ENCODE data around the gene UBA6. TPM values are rescaled to one million over a fixed set of nuclear protein-coding genes. Genes with fewer than 3 reads are reported as not detected.

UBA6 gene
- total RNA-seq, 1 experiment from 2014 or later, result 51.3 TPM

GRCh38 chr4:67616478-67616877 lies 84.5 kb downstream of the UBA6 start:
- in situ Hi-C loops (cut with HindIII; ENCODE audit: low pct_unique_long_range_greater_than_20kb, low sequenced_read_pairs), result no loop called here
- no peak for DNase-seq (ENCODE audit: low read depth, low spot score)

DNA sequence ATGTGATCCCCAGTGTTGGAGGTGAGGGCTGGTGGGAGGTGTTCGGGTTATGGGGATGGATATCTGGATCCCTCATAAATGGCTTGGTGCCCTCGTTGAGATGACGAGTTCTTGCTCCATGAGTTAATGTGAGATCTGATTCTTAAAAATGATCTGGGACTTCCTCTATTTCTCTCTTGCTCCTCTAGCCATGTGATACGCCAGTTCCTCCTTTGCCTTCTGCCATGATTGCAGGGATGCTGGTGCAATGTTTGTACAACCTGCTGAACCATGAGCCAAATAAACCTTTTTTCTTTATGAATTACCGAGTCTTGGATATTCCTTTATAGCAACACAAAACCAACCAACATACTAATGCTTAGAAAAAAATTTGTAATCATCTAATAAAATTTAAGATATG lies 85.8 kb downstream of the UBA6 start:
- in situ Hi-C loops (cut with HindIII; ENCODE audit: low pct_unique_long_range_greater_than_20kb, low sequenced_read_pairs), result no loop called here
- DNase-seq (ENCODE audit: low read depth, low spot score), result no peak

GRCh38 chr4:67614186-67614585 lies 86.8 kb downstream of the UBA6 start:
- in situ Hi-C loops (cut with HindIII; ENCODE audit: low pct_unique_long_range_greater_than_20kb, low sequenced_read_pairs), result no loop called here
- DNase-seq (ENCODE audit: low read depth, low spot score), result no peak

DNA sequence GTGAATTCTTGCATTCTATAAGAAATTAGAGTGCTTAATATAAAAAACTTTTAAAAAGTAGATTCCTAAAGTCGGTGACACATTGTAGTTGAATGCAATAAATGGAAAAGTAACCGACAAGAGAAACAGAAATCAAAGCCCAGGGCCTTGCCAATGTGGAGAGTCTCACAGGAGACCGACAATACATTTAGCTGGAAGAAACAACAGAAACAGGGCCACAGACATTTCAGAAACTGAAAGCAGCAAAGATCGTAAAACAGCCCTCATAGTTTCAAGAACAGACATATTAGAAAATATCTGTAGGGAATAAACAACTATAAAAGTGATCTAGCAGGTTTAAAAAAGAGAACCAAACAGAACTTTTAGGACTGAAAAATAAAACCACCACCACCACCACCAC lies 92.9 kb downstream of the UBA6 start:
- in situ Hi-C loops (cut with HindIII; ENCODE audit: low pct_unique_long_range_greater_than_20kb, low sequenced_read_pairs), result no loop called here
- no peak for DNase-seq (ENCODE audit: low read depth, low spot score)

DNA sequence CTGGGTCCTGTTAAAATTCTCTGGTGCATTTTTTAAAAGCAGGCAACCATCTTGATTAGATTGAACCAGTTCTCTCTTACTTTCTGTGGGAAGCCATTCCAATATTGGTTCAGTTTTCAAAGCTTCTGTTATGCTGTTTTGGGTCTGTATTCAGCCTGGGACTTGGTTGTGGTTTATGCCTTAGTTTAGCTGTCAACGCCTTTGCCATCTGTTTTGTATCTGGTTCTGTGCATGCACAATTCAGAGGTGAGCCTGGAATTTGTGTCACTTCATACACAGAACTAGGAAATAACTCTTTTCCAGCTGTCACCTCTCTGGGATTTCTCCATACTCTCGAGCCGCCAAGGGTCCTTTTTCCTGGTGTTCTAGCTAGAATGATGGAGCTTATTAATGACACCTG lies 96.2 kb downstream of the UBA6 start:
- no peak for DNase-seq (ENCODE audit: low read depth, low spot score)
- in situ Hi-C loops (cut with HindIII; ENCODE audit: low pct_unique_long_range_greater_than_20kb, low sequenced_read_pairs), result no loop called here

- DNase-seq (ENCODE audit: low read depth, low spot score), result no peak
- in situ Hi-C loops (cut with HindIII; ENCODE audit: low pct_unique_long_range_greater_than_20kb, low sequenced_read_pairs), result no loop called here
Observed at GRCh38 chr4:67604029-67604381, 97.0 kb downstream of the UBA6 start.

- in situ Hi-C loops (cut with HindIII; ENCODE audit: low pct_unique_long_range_greater_than_20kb, low sequenced_read_pairs), result no loop called here
- no peak for DNase-seq (ENCODE audit: low read depth, low spot score)
Observed at GRCh38 chr4:67603310-67604028, 97.5 kb downstream of the UBA6 start.

GRCh38 chr4:67593741-67594175 lies 107.2 kb downstream of the UBA6 start:
- in situ Hi-C loops (cut with HindIII; ENCODE audit: low pct_unique_long_range_greater_than_20kb, low sequenced_read_pairs), result no loop called here
- DNase-seq (ENCODE audit: low read depth, low spot score), result no peak

- no peak for DNase-seq (ENCODE audit: low read depth, low spot score)
- in situ Hi-C loops (cut with HindIII; ENCODE audit: low pct_unique_long_range_greater_than_20kb, low sequenced_read_pairs), result no loop called here
Observed at GRCh38 chr4:67587156-67587555, 113.8 kb downstream of the UBA6 start.

- peak; percentile 58 for DNase-seq (ENCODE audit: low read depth, low spot score)
- in situ Hi-C loops (cut with HindIII; ENCODE audit: low pct_unique_long_range_greater_than_20kb, low sequenced_read_pairs), result no loop called here
Observed at GRCh38 chr4:67584496-67584895, 116.5 kb downstream of the UBA6 start.

DNA sequence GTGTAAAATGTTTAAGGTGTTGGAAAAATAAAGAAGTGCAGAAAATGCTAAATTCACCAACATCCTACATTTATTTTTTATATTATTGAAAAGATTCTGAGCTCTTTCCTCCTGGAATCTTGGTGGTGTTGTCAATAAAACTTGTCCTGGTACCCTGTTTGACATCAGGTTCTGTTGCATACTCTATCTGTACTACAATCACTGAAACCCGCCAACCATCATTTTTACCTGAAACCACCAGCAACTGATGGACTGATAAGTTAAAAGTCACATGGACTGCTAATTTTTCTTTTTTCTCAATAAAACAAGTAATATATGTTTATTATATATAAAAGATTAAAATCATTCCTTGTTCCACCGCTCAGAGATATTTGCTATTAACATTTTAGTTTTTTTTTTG lies 119.0 kb downstream of the UBA6 start:
- in situ Hi-C loops (cut with HindIII; ENCODE audit: low pct_unique_long_range_greater_than_20kb, low sequenced_read_pairs), result no loop called here
- DNase-seq (ENCODE audit: low read depth, low spot score), result no peak

GRCh38 chr4:67581208-67581857 lies 119.6 kb downstream of the UBA6 start:
- in situ Hi-C loops (cut with HindIII; ENCODE audit: low pct_unique_long_range_greater_than_20kb, low sequenced_read_pairs), result no loop called here
- no peak for DNase-seq (ENCODE audit: low read depth, low spot score)

DNA sequence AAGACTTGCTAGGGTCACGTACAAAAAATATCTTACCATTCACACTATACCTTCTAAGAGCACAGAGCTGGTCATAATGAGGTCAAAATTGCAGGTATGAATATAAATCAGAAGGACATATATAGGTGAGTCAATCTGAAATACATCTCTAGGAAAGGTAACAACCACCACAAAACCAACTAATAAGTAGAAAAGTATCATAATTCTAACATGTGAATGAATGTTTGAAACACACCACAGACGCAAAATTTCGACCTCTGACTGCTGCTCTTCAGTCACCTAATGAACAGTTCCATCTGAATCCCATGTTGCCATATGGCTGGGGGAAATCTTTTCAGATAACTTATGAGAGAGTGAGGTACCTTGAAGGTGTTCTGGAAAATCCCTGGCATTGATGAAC lies 120.4 kb downstream of the UBA6 start:
- in situ Hi-C loops (cut with HindIII; ENCODE audit: low pct_unique_long_range_greater_than_20kb, low sequenced_read_pairs), result no loop called here

DNA sequence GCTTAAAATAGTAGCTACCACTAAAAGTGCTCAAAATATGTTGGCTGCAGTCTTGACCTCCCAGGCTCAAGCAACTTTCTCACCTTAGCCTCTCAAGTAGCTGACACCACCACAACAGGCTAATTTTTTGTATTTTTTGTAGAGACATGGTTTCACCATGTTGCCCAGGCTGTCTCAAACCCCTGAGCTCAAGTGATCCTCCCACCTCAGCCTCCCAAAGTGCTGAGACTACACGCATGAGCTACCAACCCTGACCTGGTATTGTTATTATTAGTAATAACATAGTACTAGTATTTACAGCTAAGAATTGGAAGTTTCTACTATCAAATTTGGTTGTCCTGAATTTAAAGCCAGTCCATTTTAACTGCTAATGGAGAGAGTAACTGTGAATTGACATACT lies 124.4 kb downstream of the UBA6 start:
- in situ Hi-C loops (cut with HindIII; ENCODE audit: low pct_unique_long_range_greater_than_20kb, low sequenced_read_pairs), result no loop called here
- DNase-seq (ENCODE audit: low read depth, low spot score), result no peak

More for the DNA sequence above, 120.4 kb downstream of the UBA6 start:
- DNase-seq (ENCODE audit: low read depth, low spot score), result no peak

GRCh38 chr4:67576059-67576466 lies 124.9 kb downstream of the UBA6 start:
- no peak for DNase-seq (ENCODE audit: low read depth, low spot score)
- in situ Hi-C loops (cut with HindIII; ENCODE audit: low pct_unique_long_range_greater_than_20kb, low sequenced_read_pairs), result no loop called here

GRCh38 chr4:67575232-67576058 lies 125.5 kb downstream of the UBA6 start:
- DNase-seq (ENCODE audit: low read depth, low spot score), result no peak
- in situ Hi-C loops (cut with HindIII; ENCODE audit: low pct_unique_long_range_greater_than_20kb, low sequenced_read_pairs), result no loop called here

DNA sequence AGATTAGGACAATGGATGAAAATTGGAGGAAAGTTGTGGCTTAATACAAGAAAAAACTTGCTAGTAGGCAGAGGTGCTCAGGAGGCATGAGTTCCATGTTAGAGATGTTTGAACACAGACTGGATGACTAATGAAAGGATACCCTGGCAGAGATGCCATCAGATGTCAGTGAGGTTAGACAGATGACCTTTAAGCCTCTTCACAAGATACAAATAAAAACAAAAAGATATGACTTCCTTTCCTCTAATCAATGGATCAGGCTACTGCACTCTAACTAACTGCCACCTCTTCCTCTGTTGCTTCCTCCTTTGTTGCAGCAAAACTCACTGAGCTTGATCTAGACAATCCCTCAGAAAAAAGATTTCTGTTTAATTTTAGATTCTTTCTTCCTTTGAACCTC lies 127.8 kb downstream of the UBA6 start:
- no peak for DNase-seq (ENCODE audit: low read depth, low spot score)
- in situ Hi-C loops (cut with HindIII; ENCODE audit: low pct_unique_long_range_greater_than_20kb, low sequenced_read_pairs), result no loop called here

DNA sequence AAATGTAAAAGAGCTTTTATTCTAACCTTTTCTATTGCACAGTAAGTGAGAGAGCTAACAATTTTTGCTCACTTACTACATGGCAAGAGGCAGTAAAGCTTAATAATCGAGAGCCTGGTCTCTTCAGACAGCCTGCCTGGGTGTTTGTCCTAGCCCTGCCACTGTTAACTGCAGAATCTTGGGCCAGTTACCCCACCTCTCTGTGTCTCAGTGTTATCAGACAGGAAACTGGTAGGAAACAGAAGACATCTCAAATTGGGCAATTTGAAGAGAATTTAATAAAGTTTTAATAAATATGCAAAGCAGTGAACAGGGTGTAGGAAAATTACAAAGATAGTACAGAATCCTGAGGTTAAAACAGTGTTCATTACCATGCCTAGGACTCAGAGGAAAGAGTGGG lies 129.0 kb downstream of the UBA6 start:
- DNase-seq (ENCODE audit: low read depth, low spot score), result no peak
- in situ Hi-C loops (cut with HindIII; ENCODE audit: low pct_unique_long_range_greater_than_20kb, low sequenced_read_pairs), result no loop called here

DNA sequence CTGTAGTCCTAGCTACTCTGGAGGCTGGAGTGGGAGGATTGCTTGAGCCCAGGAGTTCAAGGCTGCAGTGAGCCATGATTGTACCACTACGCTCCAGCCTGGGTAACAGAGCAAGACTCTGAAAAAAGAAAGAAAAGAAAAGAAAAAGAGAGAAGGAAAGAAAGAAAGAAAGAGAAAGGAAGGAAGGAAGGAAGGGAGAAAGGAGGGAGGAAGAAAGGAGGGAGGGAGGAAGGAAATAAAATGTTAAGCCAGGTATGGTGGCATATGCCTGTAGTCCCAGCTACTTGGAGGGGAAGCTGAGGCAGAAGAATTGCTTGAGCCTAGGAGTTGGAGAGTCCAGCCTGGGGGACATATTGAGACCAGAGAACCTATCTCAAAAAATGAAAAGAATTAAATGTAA lies 130.4 kb downstream of the UBA6 start:
- no peak for DNase-seq (ENCODE audit: low read depth, low spot score)
- in situ Hi-C loops (cut with HindIII; ENCODE audit: low pct_unique_long_range_greater_than_20kb, low sequenced_read_pairs), result no loop called here

Data from SK-MEL-5 (cell line).